ENCODE measurements around the gene PPP4C. TPM values are rescaled to one million over a fixed set of nuclear protein-coding genes. Genes with fewer than 3 reads are reported as not detected.

The PPP4C gene
- total RNA-seq, 1 experiment from 2014 or later = 163 TPM

- H3T11ph ChIP-seq (ENCODE audit: low read length) = no peak overlapping the region
- no peak overlapping the region for H3K4me3 Mint-ChIP-seq
- no peaks in the 10 kb centered on the region; the same call in 1 of the 2 replicates for H3K79me2 ChIP-seq (ENCODE audit: insufficient read depth, low read length)
- H2BK120ac ChIP-seq (ENCODE audit: low read depth, low read length, poor library complexity, severe bottlenecking) = no peak overlapping the region
- H3K4me1 Mint-ChIP-seq = no peaks in the 10 kb centered on the region
- no peak overlapping the region for H3K9ac ChIP-seq (ENCODE audit: extremely low read depth, insufficient read length, low read length)
- H3K27ac ChIP-seq (ENCODE audit: insufficient read length, low read depth, low read length) = no peak overlapping the region
- TF ChIP-seq, protein P1, sequence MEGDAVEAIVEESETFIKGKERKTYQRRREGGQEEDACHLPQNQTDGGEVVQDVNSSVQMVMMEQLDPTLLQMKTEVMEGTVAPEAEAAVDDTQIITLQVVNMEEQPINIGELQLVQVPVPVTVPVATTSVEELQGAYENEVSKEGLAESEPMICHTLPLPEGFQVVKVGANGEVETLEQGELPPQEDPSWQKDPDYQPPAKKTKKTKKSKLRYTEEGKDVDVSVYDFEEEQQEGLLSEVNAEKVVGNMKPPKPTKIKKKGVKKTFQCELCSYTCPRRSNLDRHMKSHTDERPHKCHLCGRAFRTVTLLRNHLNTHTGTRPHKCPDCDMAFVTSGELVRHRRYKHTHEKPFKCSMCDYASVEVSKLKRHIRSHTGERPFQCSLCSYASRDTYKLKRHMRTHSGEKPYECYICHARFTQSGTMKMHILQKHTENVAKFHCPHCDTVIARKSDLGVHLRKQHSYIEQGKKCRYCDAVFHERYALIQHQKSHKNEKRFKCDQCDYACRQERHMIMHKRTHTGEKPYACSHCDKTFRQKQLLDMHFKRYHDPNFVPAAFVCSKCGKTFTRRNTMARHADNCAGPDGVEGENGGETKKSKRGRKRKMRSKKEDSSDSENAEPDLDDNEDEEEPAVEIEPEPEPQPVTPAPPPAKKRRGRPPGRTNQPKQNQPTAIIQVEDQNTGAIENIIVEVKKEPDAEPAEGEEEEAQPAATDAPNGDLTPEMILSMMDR (conservative IDR thresholded peaks at IDR 0.05) = no peak
- no peaks in the 10 kb centered on the region for H3K4me1 ChIP-seq (ENCODE audit: insufficient read depth, low read length)
- H3K23me2 ChIP-seq (ENCODE audit: insufficient read length, low read depth, low read length, poor library complexity, severe bottlenecking) = no peaks in the 10 kb centered on the region
- WGBS (ENCODE audit: extremely low coverage, insufficient read length, low lambda C conversion rate) = no CpG with 5 or more reads among the region's 4 CpGs
- H4K5ac ChIP-seq (ENCODE audit: insufficient read length, low read depth, low read length) = no peak overlapping the region
- H3K14ac ChIP-seq (ENCODE audit: insufficient read depth, low read length) = no peak overlapping the region
- no peak overlapping the region for H2AK5ac ChIP-seq (ENCODE audit: insufficient read length, low read length)
- no peak overlapping the region for H3K18ac ChIP-seq (ENCODE audit: insufficient read length, low read depth, low read length)
- H2BK12ac ChIP-seq (ENCODE audit: insufficient read length, low read depth, low read length) = no peak overlapping the region
- no peak overlapping the region for H3K56ac ChIP-seq (ENCODE audit: insufficient read length, low read depth, low read length)
- H4K91ac ChIP-seq (ENCODE audit: insufficient read length, low read depth, low read length) = no peak overlapping the region
- no peaks in the 10 kb centered on the region for H4K20me1 ChIP-seq (ENCODE audit: control insufficient read depth, insufficient read depth, insufficient read length)
- no peak overlapping the region for H2BK20ac ChIP-seq (ENCODE audit: low read depth, low read length, poor library complexity, severe bottlenecking)
- H3K79me1 ChIP-seq (ENCODE audit: insufficient read depth, low read depth, low read length, poor library complexity, severe bottlenecking) = no peaks in the 10 kb centered on the region
- no peak overlapping the region for H2AFZ ChIP-seq (ENCODE audit: low read length)
- no peaks in the 10 kb centered on the region for H3K9me3 ChIP-seq (ENCODE audit: control insufficient read depth, low read depth, low read length)
- H3K27ac Mint-ChIP-seq = peak overlapping the region in 2 of 3 experiments; percentile 13 to 49; a peak in 3 of 7 replicates
- no peak for DNase-seq
- H3K27me3 ChIP-seq (ENCODE audit: insufficient read depth, low read length) = no peaks in the 10 kb centered on the region
- H4K8ac ChIP-seq (replicated peaks; ENCODE audit: insufficient read length, low read depth, low read length) = no peak overlapping the region
- no peak overlapping the region for H3K4me2 ChIP-seq (ENCODE audit: insufficient read depth, insufficient read length, low read length)
- H3K36me3 Mint-ChIP-seq (ENCODE audit: insufficient read depth in 1 of 3, low read depth in 3 of 3) = peaks cover 6 to 25% (median 21%) of the 10 kb centered on the region in 3 experiments; a peak in 6 of 7 replicates
- H3K27me3 Mint-ChIP-seq (ENCODE audit: low read depth) = no peaks in the 10 kb centered on the region
- H3K4ac ChIP-seq (ENCODE audit: low read depth, low read length) = no peak overlapping the region
- no peaks in the 10 kb centered on the region for H3K9me3 Mint-ChIP-seq
- no peak overlapping the region for H2BK5ac ChIP-seq (ENCODE audit: insufficient read length, low read length)
- H2BK15ac ChIP-seq (ENCODE audit: low read depth, low read length) = no peak overlapping the region
- H3K23ac ChIP-seq (ENCODE audit: insufficient read length, low read depth, low read length) = no peak overlapping the region
Measured at GRCh38 chr16:30104090-30104489, 28.3 kb downstream of the PPP4C start.
